H1 (cell line): ENCODE measurements around the gene TMEM185A. TPM values are rescaled to one million over a fixed set of nuclear protein-coding genes. Genes with fewer than 3 reads are reported as not detected.
"Not testable (repeated sequence)": the region's sequence is repeated elsewhere in the genome, so short reads cannot be mapped to it uniquely, and the experiment has no call there.

Experiments used
- CTCF ChIA-PET: fragments of 300-600 bp; sonication (Branson Sonifier 250); formaldehyde crosslinking; loops from one replicate; lab custom pipeline; 2021; ENCODE audit not compliant: partially characterized antibody; lab: Charles Lee
- POLR2A ChIA-PET: fragments of 300-600 bp; sonication (Branson Sonifier 250); formaldehyde crosslinking; loops from one replicate; lab custom pipeline; 2021; ENCODE audit warnings: inconsistent platforms; ENCODE audit not compliant: partially characterized antibody; lab: Charles Lee
- DNase-seq, 2 experiments: peaks; one replicate each; pipeline versions ENCODE4 v3.0.0 to v3.0.0-alpha.2; 2010 to 2022; ENCODE audit warnings: low spot score in 2 of 2, low read depth in 1 of 2, mixed read lengths in 1 of 2
- FAIRE-seq: peaks from 2 replicates; lab custom pipeline; 2011; peaks lifted over from hg19 to GRCh38; lab: Jason Lieb, UNC
- H2AFZ ChIP-seq: 2 replicates; pipeline ENCODE4 v1.8.1; 2012; ENCODE audit warnings: low read length, inconsistent platforms
- H2AK5ac ChIP-seq: 2 replicates; pipeline ENCODE4 v1.6.1; 2013; ENCODE audit warnings: low read depth, low read length
- H2BK120ac ChIP-seq: replicated peaks from 2 replicates; pipeline ENCODE3; 2013; ENCODE audit warnings: low read depth, low read length, inconsistent platforms
- H2BK12ac ChIP-seq: 2 replicates; pipeline ENCODE4 v1.6.1; 2013; ENCODE audit warnings: low read depth, low read length
- H2BK15ac ChIP-seq: 2 replicates; pipeline ENCODE4 v1.6.1; 2013; ENCODE audit warnings: low read length
- H2BK20ac ChIP-seq: 2 replicates; pipeline ENCODE4 v1.6.1; 2013; ENCODE audit warnings: low read length
- H2BK5ac ChIP-seq: 2 replicates; pipeline ENCODE4 v1.6.1; 2013; ENCODE audit warnings: low read depth, low read length
- H3K14ac ChIP-seq: 2 replicates; pipeline ENCODE4 v1.6.1; 2013; ENCODE audit warnings: inconsistent platforms; ENCODE audit not compliant: insufficient read length
- H3K18ac ChIP-seq: 2 replicates; pipeline ENCODE4 v1.6.1; 2013; ENCODE audit warnings: low read length; ENCODE audit errors: extremely low read depth
- H3K23ac ChIP-seq: 2 replicates; pipeline ENCODE4 v1.6.1; 2013; ENCODE audit warnings: inconsistent platforms; ENCODE audit not compliant: insufficient read length
- H3K23me2 ChIP-seq: 2 replicates; pipeline ENCODE4 v1.6.1; 2013; ENCODE audit warnings: low read depth, low read length
- H3K27ac ChIP-seq: 2 replicates; pipeline ENCODE4 v1.6.1; 2011; ENCODE audit warnings: low read depth, low read length, inconsistent platforms
- H3K27me3 ChIP-seq, 4 experiments: replicated peaks in 1 of 4; 1 replicate in 1 of 4; 2 replicates in 3 of 4; pipeline versions ENCODE4 v1.6.1 to v1.8.1; 2011 to 2013; ENCODE audit warnings: low read length in 3 of 4, mild to moderate bottlenecking in 3 of 4, inconsistent platforms in 2 of 4, mixed read lengths in 2 of 4, moderate library complexity in 1 of 4; ENCODE audit not compliant: control insufficient read depth in 3 of 4, insufficient read depth in 3 of 4; ENCODE audit errors: extremely low read depth in 1 of 4
- H3K36me3 ChIP-seq, 4 experiments: 2 replicates each; pipeline versions ENCODE4 v1.6.1 to v1.8.1; 2011 to 2013; ENCODE audit warnings: mild to moderate bottlenecking in 4 of 4, low read length in 3 of 4, moderate library complexity in 2 of 4, control low read depth in 1 of 4, inconsistent platforms in 1 of 4; ENCODE audit not compliant: insufficient read depth in 4 of 4, control insufficient read depth in 2 of 4
- H3K4ac ChIP-seq: replicated peaks from 2 replicates; pipeline ENCODE3; 2013; ENCODE audit warnings: low read length, low read depth, mixed read lengths, inconsistent platforms; ENCODE audit not compliant: insufficient read length
- H3K4me1 ChIP-seq, 4 experiments: replicated peaks in 1 of 4; 1 replicate in 1 of 4; 2 replicates in 3 of 4; pipeline versions ENCODE4 v1.6.1 to v1.8.1; 2011 to 2013; ENCODE audit warnings: low read length in 3 of 4, inconsistent platforms in 2 of 4, mixed read lengths in 1 of 4; ENCODE audit not compliant: insufficient read depth in 4 of 4, control insufficient read depth in 3 of 4
- H3K4me2 ChIP-seq, 2 experiments: 2 replicates each; pipeline versions ENCODE4 v1.6.1 to v1.8.1; 2011 to 2013; ENCODE audit warnings: low read depth in 2 of 2, low read length in 2 of 2, control low read depth in 1 of 2, inconsistent platforms in 1 of 2, mild to moderate bottlenecking in 1 of 2; ENCODE audit not compliant: insufficient read depth in 1 of 2
- H3K4me3 ChIP-seq, 4 experiments: fragments of 200-600, 300-600 bp in 1 of 4; sonication (generic), shearing (Covaris generic), sonication (Bioruptor Twin) in 1 of 4; 2 replicates each; pipeline versions ENCODE4 v1.5.1 to v1.8.1; 2011 to 2016; ENCODE audit warnings: low read length in 4 of 4, low read depth in 3 of 4, control low read depth in 2 of 4, inconsistent platforms in 2 of 4, mild to moderate bottlenecking in 2 of 4, mixed read lengths in 1 of 4, moderate library complexity in 1 of 4; ENCODE audit not compliant: insufficient read depth in 2 of 4; ENCODE audit errors: extremely low read depth in 1 of 4
- H3K56ac ChIP-seq: replicated peaks from 2 replicates; pipeline ENCODE3; 2013; ENCODE audit warnings: low read depth, mild to moderate bottlenecking, mixed read lengths, low read length, inconsistent platforms; ENCODE audit not compliant: insufficient read length
- H3K79me1 ChIP-seq: 2 replicates; pipeline ENCODE4 v1.6.1; 2013; ENCODE audit warnings: low read depth, low read length, control low read depth
- H3K79me2 ChIP-seq, 2 experiments: 2 replicates each; pipeline versions ENCODE4 v1.6.1 to v1.8.1; 2012 to 2013; ENCODE audit warnings: low read length in 2 of 2, mild to moderate bottlenecking in 2 of 2, inconsistent platforms in 1 of 2; ENCODE audit not compliant: insufficient read depth in 2 of 2, control insufficient read depth in 1 of 2
- H3K9ac ChIP-seq, 4 experiments: replicated peaks in 1 of 4; 1 replicate in 1 of 4; 2 replicates in 3 of 4; pipeline versions ENCODE4 v1.6.1 to v1.8.1; 2011 to 2013; ENCODE audit warnings: low read depth in 3 of 4, low read length in 3 of 4, control low read depth in 2 of 4, mild to moderate bottlenecking in 2 of 4, moderate library complexity in 2 of 4, inconsistent platforms in 1 of 4; ENCODE audit errors: extremely low read depth in 1 of 4
- H3K9me3 ChIP-seq, 2 experiments: 2 replicates each; pipeline versions ENCODE4 v1.6.1 to v1.8.1; 2012 to 2013; ENCODE audit warnings: mild to moderate bottlenecking in 2 of 2, moderate library complexity in 2 of 2, control low read depth in 1 of 2, inconsistent platforms in 1 of 2, low read depth in 1 of 2, low read length in 1 of 2, mixed read lengths in 1 of 2; ENCODE audit not compliant: insufficient read depth in 2 of 2
- H4K20me1 ChIP-seq, 2 experiments: replicated peaks in 1 of 2; 2 replicates each; pipeline versions ENCODE3 to v1.8.1; 2011 to 2013; ENCODE audit warnings: inconsistent platforms in 2 of 2, low read length in 2 of 2, mild to moderate bottlenecking in 1 of 2; ENCODE audit not compliant: insufficient read depth in 2 of 2, control insufficient read depth in 1 of 2
- H4K5ac ChIP-seq: 2 replicates; pipeline ENCODE4 v1.6.1; 2013; ENCODE audit warnings: low read length, low read depth, mixed read lengths, inconsistent platforms; ENCODE audit not compliant: insufficient read length
- H4K8ac ChIP-seq: 2 replicates; pipeline ENCODE4 v1.8.0; 2013; ENCODE audit warnings: mild to moderate bottlenecking, moderate library complexity, low read length, inconsistent platforms; ENCODE audit not compliant: insufficient read depth; ENCODE audit errors: extremely low read depth
- H4K91ac ChIP-seq: replicated peaks from 2 replicates; pipeline ENCODE3; 2013; ENCODE audit warnings: low read length, mixed read lengths, inconsistent platforms; ENCODE audit not compliant: insufficient read length
- WGBS, 2 experiments: shearing (Covaris generic) in 1 of 2; methylation state at CpG; one replicate each; pipeline versions ENCODE4 v1.1.6 to v1.1.7; 2013 to 2015; ENCODE audit warnings: low lambda C conversion rate in 2 of 2, mixed read lengths in 2 of 2, inconsistent platforms in 1 of 2, low coverage in 1 of 2, missing lambda C conversion rate in 1 of 2; ENCODE audit not compliant: insufficient replicate concordance in 2 of 2, insufficient coverage in 1 of 2, insufficient read length in 1 of 2; ENCODE audit errors: extremely low coverage in 1 of 2, missing lambda C conversion rate in 1 of 2; 5-methylcytosine and 5-hydroxymethylcytosine counted together
- polyA plus RNA-seq, 7 experiments: library from polyadenylated mRNA; depleted of rRNA in 3 of 7; stranded (reverse) in 5 of 7; unstranded in 2 of 7; fragments of >200 nt in 5 of 7; fragments of 200-250 nt in 2 of 7; gene quantifications; 1 replicate in 5 of 7; 2 replicates in 1 of 7; 4 replicates in 1 of 7; pipeline versions ENCODE4 v1.2.1 to v1.2.3, GENCODE V29; 2011 to 2013; ENCODE audit warnings: missing spikeins in 2 of 7, mixed read lengths in 2 of 7
- total RNA-seq: library from RNA; stranded (reverse); fragmentation: NEBNext Ultra II Directional; extraction: Animal tissue kit (Norgen Biotek cat#: 25700); gene quantifications from 2 replicates; pipeline ENCODE4 v1.2.1, GENCODE V29; 2021

The TMEM185A gene
- total and polyA plus RNA-seq, 2 of the 8 experiments (the other 6 are each of a cell fraction or from before 2014, with no cell fraction given): 15.0 to 26.5 TPM

DNA sequence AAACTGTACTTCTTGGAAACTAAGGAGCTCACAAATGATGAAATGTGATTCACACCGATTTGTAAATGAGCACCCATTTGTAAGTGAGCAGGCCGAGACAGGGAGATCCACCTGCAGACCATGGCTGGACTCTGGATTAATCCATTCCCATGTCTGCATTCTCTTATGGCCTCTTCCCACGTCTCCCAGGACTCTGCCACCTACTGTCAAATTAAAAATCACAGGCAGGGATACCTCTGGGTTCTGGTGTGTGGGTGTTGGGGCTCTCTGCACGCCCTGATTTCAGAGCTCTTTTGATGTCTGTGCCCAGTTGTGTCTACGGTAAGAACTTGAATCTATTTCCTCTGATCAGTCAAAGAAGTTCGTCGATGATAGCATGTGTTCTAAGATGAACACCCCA is 40.6 kb downstream of the TMEM185A start:
- CTCF ChIA-PET, H3K23me2 ChIP-seq, H2BK20ac ChIP-seq, H3K79me1 ChIP-seq, H4K5ac ChIP-seq, H3K9me3 ChIP-seq, H3K9ac ChIP-seq, H3K56ac ChIP-seq, H4K91ac ChIP-seq, H2BK15ac ChIP-seq, H3K14ac ChIP-seq, H3K23ac ChIP-seq, POLR2A ChIA-PET, H3K4me3 ChIP-seq, H3K27me3 ChIP-seq, H3K4ac ChIP-seq, H2BK5ac ChIP-seq, DNase-seq, H3K4me2 ChIP-seq, H2AK5ac ChIP-seq, H3K27ac ChIP-seq, H2BK120ac ChIP-seq, H2BK12ac ChIP-seq, H3K4me1 ChIP-seq, H2AFZ ChIP-seq, H3K36me3 ChIP-seq, FAIRE-seq, H4K20me1 ChIP-seq, H4K8ac ChIP-seq, H3K18ac ChIP-seq, H3K79me2 ChIP-seq: not testable (repeated sequence)
- WGBS, 2 experiments: no CpG with 5 or more reads among the region's 7 CpGs

- H3K27ac ChIP-seq, H3K4me2 ChIP-seq, H3K23me2 ChIP-seq, H4K5ac ChIP-seq, H4K8ac ChIP-seq, H3K79me2 ChIP-seq, H3K4me1 ChIP-seq, FAIRE-seq, H3K4me3 ChIP-seq, H4K91ac ChIP-seq, H3K79me1 ChIP-seq, H2BK15ac ChIP-seq, H2BK120ac ChIP-seq, DNase-seq, CTCF ChIA-PET, H3K36me3 ChIP-seq, H3K9me3 ChIP-seq, POLR2A ChIA-PET, H3K23ac ChIP-seq, H3K4ac ChIP-seq, H3K18ac ChIP-seq, H2AFZ ChIP-seq, H3K9ac ChIP-seq, H2AK5ac ChIP-seq, H2BK20ac ChIP-seq, H2BK5ac ChIP-seq, H2BK12ac ChIP-seq, H4K20me1 ChIP-seq, H3K14ac ChIP-seq, H3K27me3 ChIP-seq, H3K56ac ChIP-seq: not testable (repeated sequence)
- no CpG with 5 or more reads among the region's 12 CpGs for WGBS, 2 experiments
These were observed 44.2 kb downstream of the TMEM185A start, which contains the start of gene MAGEA9B for GRCh38 chrX:149587359-149587758. MAGEA9B (minus strand) TSS chrX:149587459; CDS start chrX:149583179, 4,280 bp downstream.
